Measurements from ENCODE around the gene TRPC4.

The TRPC4 gene

GRCh38 chr13:37748913-37749312 is 120.7 kb downstream of the TRPC4 start:
- TF ChIP-seq TOX (CRISPR knock-in tag; IDR thresholded peaks at IDR 0.05; ENCODE audit: borderline replicate concordance) (no peak), ZFP3 (CRISPR knock-in tag; IDR thresholded peaks at IDR 0.05) (no peak)
- ATAC-seq, result no peak

DNA sequence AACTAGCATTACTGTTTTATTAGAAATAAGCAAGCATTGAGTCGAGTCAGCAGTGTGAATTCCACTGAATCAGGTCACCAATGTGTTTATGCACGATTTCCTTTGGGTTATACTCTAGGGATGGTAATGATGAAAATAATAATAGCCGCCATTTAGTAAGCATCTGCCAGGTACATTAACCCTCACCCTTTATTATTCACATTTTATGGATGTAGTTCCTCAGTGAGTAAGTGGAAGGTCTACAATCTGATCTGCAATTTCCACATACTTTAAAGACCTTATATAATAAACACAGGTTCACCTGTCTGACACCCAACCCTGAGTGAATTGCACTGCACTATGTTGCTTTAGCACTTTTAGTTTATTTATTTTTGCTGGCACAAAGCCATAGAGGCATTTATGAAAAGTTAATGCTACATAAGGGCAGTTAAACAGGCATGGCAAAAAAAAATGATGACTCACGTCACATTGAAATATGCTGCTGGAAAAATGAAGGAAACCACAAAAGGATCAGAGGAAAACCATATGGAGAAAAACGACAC is 122.4 kb downstream of the TRPC4 start:
- TF ChIP-seq GLIS3 (CRISPR knock-in tag; IDR thresholded peaks at IDR 0.05) (no peak), POU6F1 (CRISPR knock-in tag; IDR thresholded peaks at IDR 0.05; ENCODE audit: borderline replicate concordance, low read depth) (no peak), ZFP3 (CRISPR knock-in tag; IDR thresholded peaks at IDR 0.05) (no peak), ZNF70 (CRISPR knock-in tag; IDR thresholded peaks at IDR 0.05) (no peak), ZC3H10 (CRISPR knock-in tag; IDR thresholded peaks at IDR 0.05) (peak; percentile 59; the same call in 1 of the 2 replicates), RARB (CRISPR knock-in tag; IDR thresholded peaks at IDR 0.05) (no peak), BACH2 (CRISPR knock-in tag; IDR thresholded peaks at IDR 0.05; ENCODE audit: borderline replicate concordance) (no peak), CSDC2 (CRISPR knock-in tag; IDR thresholded peaks at IDR 0.05) (no peak), ARNTL (CRISPR knock-in tag; IDR thresholded peaks at IDR 0.05; ENCODE audit: borderline replicate concordance, low read depth) (no peak), ZNF565 (CRISPR knock-in tag; conservative IDR thresholded peaks at IDR 0.05; ENCODE audit: low read depth) (no peak), CREB5 (CRISPR knock-in tag; IDR thresholded peaks at IDR 0.05; ENCODE audit: low read depth) (no peak), SNAI2 (CRISPR knock-in tag; IDR thresholded peaks at IDR 0.05) (no peak), ISL1 (CRISPR knock-in tag; IDR thresholded peaks at IDR 0.05) (no peak), TOX (CRISPR knock-in tag; IDR thresholded peaks at IDR 0.05; ENCODE audit: borderline replicate concordance) (peak; percentile 68; the same call in 1 of the 2 replicates), ZNF8 (CRISPR knock-in tag; IDR thresholded peaks at IDR 0.05) (no peak), ZFP30 (CRISPR knock-in tag; IDR thresholded peaks at IDR 0.05) (no peak)
- TF ChIP-seq, protein P1, sequence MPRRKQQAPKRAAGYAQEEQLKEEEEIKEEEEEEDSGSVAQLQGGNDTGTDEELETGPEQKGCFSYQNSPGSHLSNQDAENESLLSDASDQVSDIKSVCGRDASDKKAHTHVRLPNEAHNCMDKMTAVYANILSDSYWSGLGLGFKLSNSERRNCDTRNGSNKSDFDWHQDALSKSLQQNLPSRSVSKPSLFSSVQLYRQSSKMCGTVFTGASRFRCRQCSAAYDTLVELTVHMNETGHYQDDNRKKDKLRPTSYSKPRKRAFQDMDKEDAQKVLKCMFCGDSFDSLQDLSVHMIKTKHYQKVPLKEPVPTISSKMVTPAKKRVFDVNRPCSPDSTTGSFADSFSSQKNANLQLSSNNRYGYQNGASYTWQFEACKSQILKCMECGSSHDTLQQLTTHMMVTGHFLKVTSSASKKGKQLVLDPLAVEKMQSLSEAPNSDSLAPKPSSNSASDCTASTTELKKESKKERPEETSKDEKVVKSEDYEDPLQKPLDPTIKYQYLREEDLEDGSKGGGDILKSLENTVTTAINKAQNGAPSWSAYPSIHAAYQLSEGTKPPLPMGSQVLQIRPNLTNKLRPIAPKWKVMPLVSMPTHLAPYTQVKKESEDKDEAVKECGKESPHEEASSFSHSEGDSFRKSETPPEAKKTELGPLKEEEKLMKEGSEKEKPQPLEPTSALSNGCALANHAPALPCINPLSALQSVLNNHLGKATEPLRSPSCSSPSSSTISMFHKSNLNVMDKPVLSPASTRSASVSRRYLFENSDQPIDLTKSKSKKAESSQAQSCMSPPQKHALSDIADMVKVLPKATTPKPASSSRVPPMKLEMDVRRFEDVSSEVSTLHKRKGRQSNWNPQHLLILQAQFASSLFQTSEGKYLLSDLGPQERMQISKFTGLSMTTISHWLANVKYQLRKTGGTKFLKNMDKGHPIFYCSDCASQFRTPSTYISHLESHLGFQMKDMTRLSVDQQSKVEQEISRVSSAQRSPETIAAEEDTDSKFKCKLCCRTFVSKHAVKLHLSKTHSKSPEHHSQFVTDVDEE (CRISPR knock-in tag; IDR thresholded peaks at IDR 0.05), result no peak
- peak; percentile 59 for ATAC-seq

DNA sequence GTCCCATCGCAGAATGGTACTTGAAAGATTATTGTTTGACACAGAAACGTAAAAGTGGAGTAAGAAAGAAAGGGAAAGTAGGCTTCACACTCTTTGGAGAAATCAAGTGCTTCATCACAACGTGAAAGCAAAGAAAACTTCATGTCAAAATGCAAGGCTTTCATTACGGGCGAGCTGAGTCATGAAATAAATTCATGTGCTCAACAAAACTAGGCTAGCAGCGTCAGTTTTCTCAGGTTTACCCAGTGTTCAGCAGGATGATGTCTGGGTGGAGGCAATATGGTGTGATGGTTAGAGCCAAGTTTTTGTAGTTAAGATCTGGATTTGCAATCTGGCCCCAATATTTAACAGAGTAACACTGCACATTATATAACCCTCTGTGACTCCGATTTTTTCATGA is 128.0 kb downstream of the TRPC4 start:
- no peak for TF ChIP-seq OSR1 (CRISPR knock-in tag; IDR thresholded peaks at IDR 0.05)
- TF ChIP-seq ZFP3 (CRISPR knock-in tag; IDR thresholded peaks at IDR 0.05), result no peak
- TF ChIP-seq, protein P2, sequence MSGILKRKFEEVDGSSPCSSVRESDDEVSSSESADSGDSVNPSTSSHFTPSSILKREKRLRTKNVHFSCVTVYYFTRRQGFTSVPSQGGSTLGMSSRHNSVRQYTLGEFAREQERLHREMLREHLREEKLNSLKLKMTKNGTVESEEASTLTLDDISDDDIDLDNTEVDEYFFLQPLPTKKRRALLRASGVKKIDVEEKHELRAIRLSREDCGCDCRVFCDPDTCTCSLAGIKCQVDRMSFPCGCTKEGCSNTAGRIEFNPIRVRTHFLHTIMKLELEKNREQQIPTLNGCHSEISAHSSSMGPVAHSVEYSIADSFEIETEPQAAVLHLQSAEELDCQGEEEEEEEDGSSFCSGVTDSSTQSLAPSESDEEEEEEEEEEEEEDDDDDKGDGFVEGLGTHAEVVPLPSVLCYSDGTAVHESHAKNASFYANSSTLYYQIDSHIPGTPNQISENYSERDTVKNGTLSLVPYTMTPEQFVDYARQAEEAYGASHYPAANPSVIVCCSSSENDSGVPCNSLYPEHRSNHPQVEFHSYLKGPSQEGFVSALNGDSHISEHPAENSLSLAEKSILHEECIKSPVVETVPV (CRISPR knock-in tag; IDR thresholded peaks at IDR 0.05), result no peak
- no peak for TF ChIP-seq ARNTL (CRISPR knock-in tag; IDR thresholded peaks at IDR 0.05; ENCODE audit: borderline replicate concordance, low read depth)
- TF ChIP-seq BACH2 (CRISPR knock-in tag; IDR thresholded peaks at IDR 0.05; ENCODE audit: borderline replicate concordance), result no peak
- no peak for TF ChIP-seq ISL1 (CRISPR knock-in tag; IDR thresholded peaks at IDR 0.05)
- TF ChIP-seq PPARA (CRISPR knock-in tag; IDR thresholded peaks at IDR 0.05; ENCODE audit: borderline replicate concordance), result no peak
- no peak for TF ChIP-seq ESRRG (CRISPR knock-in tag; IDR thresholded peaks at IDR 0.05)
- no peak for TF ChIP-seq POU6F1 (CRISPR knock-in tag; IDR thresholded peaks at IDR 0.05; ENCODE audit: borderline replicate concordance, low read depth)
- TF ChIP-seq ZNF8 (CRISPR knock-in tag; IDR thresholded peaks at IDR 0.05), result no peak
- TF ChIP-seq SNAI2 (CRISPR knock-in tag; IDR thresholded peaks at IDR 0.05), result no peak
- no peak for TF ChIP-seq TOX (CRISPR knock-in tag; IDR thresholded peaks at IDR 0.05; ENCODE audit: borderline replicate concordance)
- TF ChIP-seq TCF4 (CRISPR knock-in tag; IDR thresholded peaks at IDR 0.05; ENCODE audit: borderline replicate concordance), result no peak
- no peak for TF ChIP-seq ZNF70 (CRISPR knock-in tag; IDR thresholded peaks at IDR 0.05)
- TF ChIP-seq GLIS3 (CRISPR knock-in tag; IDR thresholded peaks at IDR 0.05), result no peak
- TF ChIP-seq RARB (CRISPR knock-in tag; IDR thresholded peaks at IDR 0.05), result no peak
- TF ChIP-seq, protein P1 (CRISPR knock-in tag; IDR thresholded peaks at IDR 0.05), result no peak
- TF ChIP-seq CREB5 (CRISPR knock-in tag; IDR thresholded peaks at IDR 0.05; ENCODE audit: low read depth), result no peak
- TF ChIP-seq ZC3H10 (CRISPR knock-in tag; IDR thresholded peaks at IDR 0.05), result no peak
- ATAC-seq, result no peak

Measured in SK-N-SH treated with all-trans-retinoic acid at 6 μM for 48 hours (cell line).